ENCODE results near the gene PNPLA3. TPM values are rescaled to one million over a fixed set of nuclear protein-coding genes. Genes with fewer than 3 reads are reported as not detected.

PNPLA3 gene
- total and polyA plus RNA-seq, 7 donors = 1.3 TPM; not detected in 6

Other genes with a start within 250 kb of the PNPLA3 start
- 1 to 10 TPM; 1.8 to 5.7 (median 3.5) TPM for gene EFCAB6, start 111.5 kb upstream of the PNPLA3 start, total RNA-seq
- gene EFCAB6, start 111.5 kb upstream of the PNPLA3 start, polyA plus RNA-seq = under 1 TPM; 0.45 to 0.60 (median 0.46) TPM
- 1 to 10 TPM; 1.3 to 3.9 (median 2.4) TPM for gene SULT4A1, start 61.3 kb upstream of the PNPLA3 start, total RNA-seq
- gene SULT4A1, start 61.3 kb upstream of the PNPLA3 start, polyA plus RNA-seq = 1 to 10 TPM in 1 of 3 donors, not detected in 2; 2.2 TPM
- gene PNPLA5, start 31.8 kb upstream of the PNPLA3 start, total RNA-seq = not detected
- not detected for gene PNPLA5, start 31.8 kb upstream of the PNPLA3 start, polyA plus RNA-seq
- gene SAMM50, start 31.6 kb downstream of the PNPLA3 start, total RNA-seq = 10 to 100 TPM; 21.3 to 33.9 (median 25.2) TPM
- 10 to 100 TPM; 33.0 to 46.5 (median 40.2) TPM for gene SAMM50, start 31.6 kb downstream of the PNPLA3 start, polyA plus RNA-seq
- gene PARVB, start 100.5 kb downstream of the PNPLA3 start, total RNA-seq = 10 to 100 TPM; 18.9 to 21.6 (median 20.0) TPM
- gene PARVB, start 100.5 kb downstream of the PNPLA3 start, polyA plus RNA-seq = 10 to 100 TPM in 1 of 3 donors, 1 to 10 TPM in 2; 6.9 to 20.5 (median 8.4) TPM